ENCODE measurements around the gene PHIP.

The PHIP gene

DNA sequence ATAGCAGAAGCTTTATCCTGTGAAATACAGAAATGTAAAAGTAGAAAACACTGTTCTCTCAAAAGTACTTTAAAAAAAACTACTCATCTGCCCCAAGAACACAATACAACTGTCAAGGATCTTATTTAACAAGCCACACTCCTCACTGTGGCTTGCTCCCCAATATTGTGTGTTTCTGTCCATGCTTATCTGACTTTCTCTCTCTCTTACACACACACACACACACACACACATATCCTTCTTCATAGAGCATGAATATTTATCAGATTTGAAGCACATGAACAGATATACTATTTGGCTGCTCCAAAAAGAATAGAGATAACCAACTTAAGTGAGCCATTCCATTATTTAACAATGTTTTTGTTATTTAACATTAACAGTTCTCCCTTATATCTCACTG, 3.6 kb upstream of the PHIP start:
- TF ChIP-seq, protein P1, sequence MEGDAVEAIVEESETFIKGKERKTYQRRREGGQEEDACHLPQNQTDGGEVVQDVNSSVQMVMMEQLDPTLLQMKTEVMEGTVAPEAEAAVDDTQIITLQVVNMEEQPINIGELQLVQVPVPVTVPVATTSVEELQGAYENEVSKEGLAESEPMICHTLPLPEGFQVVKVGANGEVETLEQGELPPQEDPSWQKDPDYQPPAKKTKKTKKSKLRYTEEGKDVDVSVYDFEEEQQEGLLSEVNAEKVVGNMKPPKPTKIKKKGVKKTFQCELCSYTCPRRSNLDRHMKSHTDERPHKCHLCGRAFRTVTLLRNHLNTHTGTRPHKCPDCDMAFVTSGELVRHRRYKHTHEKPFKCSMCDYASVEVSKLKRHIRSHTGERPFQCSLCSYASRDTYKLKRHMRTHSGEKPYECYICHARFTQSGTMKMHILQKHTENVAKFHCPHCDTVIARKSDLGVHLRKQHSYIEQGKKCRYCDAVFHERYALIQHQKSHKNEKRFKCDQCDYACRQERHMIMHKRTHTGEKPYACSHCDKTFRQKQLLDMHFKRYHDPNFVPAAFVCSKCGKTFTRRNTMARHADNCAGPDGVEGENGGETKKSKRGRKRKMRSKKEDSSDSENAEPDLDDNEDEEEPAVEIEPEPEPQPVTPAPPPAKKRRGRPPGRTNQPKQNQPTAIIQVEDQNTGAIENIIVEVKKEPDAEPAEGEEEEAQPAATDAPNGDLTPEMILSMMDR (IDR thresholded peaks at IDR 0.05; ENCODE audit: insufficient read depth, low read depth, low read length, missing control alignments): no peak
- no peak overlapping the region for H3K4me3 ChIP-seq (ENCODE audit: low read depth, low read length)
- DNase-seq (ENCODE audit: low read depth): no peak

DNA sequence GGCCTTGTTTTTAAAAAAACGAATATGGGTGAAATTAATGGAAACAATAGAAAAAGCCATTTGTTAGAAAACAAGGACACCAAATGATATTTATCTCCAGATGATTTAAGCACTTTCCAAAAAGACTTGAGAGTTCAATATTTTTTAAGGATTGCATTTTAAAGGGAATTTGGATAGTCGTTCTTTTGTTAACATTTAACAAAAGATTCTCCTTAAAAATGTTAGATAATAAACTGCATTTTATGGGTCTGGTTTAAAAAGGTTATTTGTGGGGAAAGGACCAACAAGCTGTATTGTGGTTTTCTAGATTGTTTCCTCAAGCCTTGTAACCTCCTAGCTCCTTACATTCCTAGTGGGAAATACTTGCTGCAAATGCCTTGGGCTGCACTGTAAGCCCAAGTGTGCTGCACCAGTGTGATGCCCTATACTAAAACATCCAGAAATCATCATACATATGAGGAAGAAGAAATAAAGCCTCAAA, 1.5 kb upstream of the PHIP start:
- TF ChIP-seq, protein P1 (IDR thresholded peaks at IDR 0.05; ENCODE audit: insufficient read depth, low read depth, low read length, missing control alignments): no peak
- no peak for DNase-seq (ENCODE audit: low read depth)
- peak overlapping the region; percentile 71 for H3K4me3 ChIP-seq (ENCODE audit: low read depth, low read length)

DNA sequence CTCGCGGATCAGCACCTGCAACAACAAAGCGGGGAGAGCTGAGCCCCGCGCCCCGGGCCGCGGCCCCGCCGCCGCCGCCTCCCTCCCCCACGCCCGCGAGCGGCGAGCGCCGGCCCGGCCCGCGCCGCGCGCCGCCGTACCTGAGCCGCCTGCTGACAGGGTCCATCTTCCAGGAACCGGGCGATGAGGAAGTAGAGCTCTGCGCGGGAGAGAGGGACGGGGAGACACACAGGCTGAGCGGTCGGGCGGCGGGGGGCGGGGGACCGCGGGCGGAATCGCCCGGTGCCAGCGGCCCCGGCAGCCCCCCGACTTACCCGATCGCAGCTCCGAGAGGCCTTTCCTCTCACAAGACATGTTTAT, 359 bp downstream of the PHIP start:
- no peak for DNase-seq (ENCODE audit: low read depth)
- TF ChIP-seq, protein P1 (IDR thresholded peaks at IDR 0.05; ENCODE audit: insufficient read depth, low read depth, low read length, missing control alignments): no peak
- H3K4me3 ChIP-seq (ENCODE audit: low read depth, low read length): peak overlapping the region; percentile 71

DNA sequence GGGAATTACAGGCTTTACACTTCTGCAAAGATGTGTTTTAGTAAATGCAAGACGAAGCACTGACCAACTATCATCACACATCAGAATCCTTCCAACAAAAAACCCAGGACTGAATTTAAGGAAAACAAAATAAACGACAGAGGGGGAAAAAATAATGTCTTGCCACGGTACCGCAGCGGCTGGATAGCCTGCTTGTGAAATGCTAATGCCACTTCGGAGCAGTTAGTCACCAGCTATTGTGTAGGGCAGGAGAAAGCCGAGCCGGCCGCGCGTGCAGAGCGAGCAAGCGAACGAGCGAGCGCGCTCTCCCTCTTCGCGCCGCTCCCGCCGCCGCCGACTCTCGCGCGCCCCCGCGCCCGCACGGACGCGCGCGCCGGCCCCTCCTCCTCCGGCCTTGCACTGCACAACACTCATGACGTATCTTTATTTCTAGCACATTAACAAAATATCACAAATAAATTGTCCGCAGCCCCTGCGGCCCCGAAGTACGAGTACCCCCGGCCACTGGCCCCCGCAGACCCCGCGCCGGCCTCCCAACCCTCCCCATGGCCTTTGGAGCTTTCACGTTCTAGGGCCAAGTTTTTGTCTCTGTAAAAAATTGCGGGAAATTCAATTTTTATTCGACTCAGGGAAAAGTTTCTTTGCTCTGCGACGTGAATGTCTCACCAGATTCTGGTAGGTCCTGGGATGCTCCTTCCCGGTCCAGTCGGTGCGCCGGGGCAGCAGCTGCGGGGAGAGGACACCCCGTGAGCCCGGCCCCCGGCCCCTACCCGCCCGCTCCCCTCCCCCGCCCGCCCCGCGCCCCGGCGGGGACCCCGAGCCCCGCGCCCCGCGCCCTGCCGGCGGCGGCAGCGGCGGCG, 1.0 kb downstream of the PHIP start:
- peak overlapping the region; percentile 98 for H3K4me3 ChIP-seq (ENCODE audit: low read depth, low read length)
- DNase-seq (ENCODE audit: low read depth): peak; percentile 94
- TF ChIP-seq, protein P1 (IDR thresholded peaks at IDR 0.05; ENCODE audit: insufficient read depth, low read depth, low read length, missing control alignments): no peak

DNA sequence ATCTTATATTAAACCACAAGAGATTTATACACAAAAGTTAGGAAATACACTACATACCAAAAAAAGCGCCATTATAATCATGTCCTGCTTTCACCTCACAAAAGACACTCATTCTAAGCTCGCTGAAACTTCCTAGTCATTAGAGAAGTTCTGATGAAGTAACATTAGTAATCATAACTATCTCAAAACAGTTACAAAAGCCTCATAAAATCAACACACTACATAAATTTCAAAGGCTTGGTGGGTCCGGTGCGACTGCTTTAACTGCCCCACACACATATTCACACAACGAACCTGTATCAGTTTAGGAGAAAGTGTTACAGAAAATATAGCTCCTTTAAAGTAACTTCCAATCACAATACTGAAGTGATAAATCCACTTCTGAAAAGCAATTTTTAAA, 1.9 kb downstream of the PHIP start:
- TF ChIP-seq, protein P1 (IDR thresholded peaks at IDR 0.05; ENCODE audit: insufficient read depth, low read depth, low read length, missing control alignments): no peak
- peak overlapping the region; percentile 89 for H3K4me3 ChIP-seq (ENCODE audit: low read depth, low read length)
- peak; percentile 17 for DNase-seq (ENCODE audit: low read depth)

DNA sequence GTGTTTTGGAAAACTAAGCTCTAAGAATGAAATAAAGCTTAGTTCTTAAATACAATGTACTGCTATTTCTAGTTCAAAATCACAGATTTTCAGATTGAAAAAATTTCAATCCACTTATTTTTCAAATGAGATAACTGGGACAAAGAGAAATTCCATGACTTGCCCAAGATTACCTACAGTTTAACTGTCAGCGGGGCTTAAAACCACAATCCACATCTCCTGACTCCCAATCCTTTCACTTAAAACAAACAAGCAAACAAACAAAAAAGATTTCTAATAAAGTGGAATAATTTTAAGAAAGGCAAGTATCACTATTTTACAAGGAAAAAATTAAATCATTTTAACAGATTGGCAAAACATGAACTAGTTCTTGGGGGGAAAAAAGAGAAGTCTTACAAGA, 4.2 kb downstream of the PHIP start:
- no peak overlapping the region for H3K4me3 ChIP-seq (ENCODE audit: low read depth, low read length)
- TF ChIP-seq, protein P1 (IDR thresholded peaks at IDR 0.05; ENCODE audit: insufficient read depth, low read depth, low read length, missing control alignments): no peak
- DNase-seq (ENCODE audit: low read depth): no peak

Measured in GM12865 (cell line).